ENCODE measurements around the gene ZFP36L1.

Gene ZFP36L1

GRCh38 chr14:68796418-68797101 lies 3.7 kb upstream of the ZFP36L1 start:
- DNase-seq (ENCODE audit: low spot score): no peak
- FAIRE-seq: no peak

- DNase-seq (ENCODE audit: low spot score) (peak; percentile 97), FAIRE-seq (peak; percentile 96)
Observed at GRCh38 chr14:68795597-68796417, 2.9 kb upstream of the ZFP36L1 start.

- FAIRE-seq (no peak), DNase-seq (ENCODE audit: low spot score) (no peak)
Observed at GRCh38 chr14:68794851-68795596, 2.2 kb upstream of the ZFP36L1 start.

- peak; percentile 81 for DNase-seq (ENCODE audit: low spot score)
- FAIRE-seq: peak; percentile 84
Observed at GRCh38 chr14:68794130-68794850, 1.4 kb upstream of the ZFP36L1 start.

- FAIRE-seq (no peak), DNase-seq (ENCODE audit: low spot score) (peak; percentile 62)
Observed at GRCh38 chr14:68793734-68794129, 865 bp upstream of the ZFP36L1 start.

GRCh38 chr14:68792678-68792978 lies 239 bp downstream of the ZFP36L1 start:
- no peak for DNase-seq (ENCODE audit: low spot score)
- peak; percentile 35 for FAIRE-seq

- no peak for FAIRE-seq
- DNase-seq (ENCODE audit: low spot score): no peak
Observed at GRCh38 chr14:68791902-68792677, 777 bp downstream of the ZFP36L1 start.

- DNase-seq (ENCODE audit: low spot score) (no peak), FAIRE-seq (no peak)
Observed at GRCh38 chr14:68791078-68791901, 1.6 kb downstream of the ZFP36L1 start.

GRCh38 chr14:68790644-68791077 lies 2.2 kb downstream of the ZFP36L1 start:
- no peak for FAIRE-seq
- DNase-seq (ENCODE audit: low spot score): no peak

GRCh38 chr14:68789821-68790643 lies 2.8 kb downstream of the ZFP36L1 start:
- no peak for FAIRE-seq
- no peak for DNase-seq (ENCODE audit: low spot score)

GRCh38 chr14:68788996-68789820 lies 3.7 kb downstream of the ZFP36L1 start:
- peak; percentile 67 for FAIRE-seq

GRCh38 chr14:68788275-68788995 lies 4.4 kb downstream of the ZFP36L1 start:
- FAIRE-seq (no peak), DNase-seq (ENCODE audit: low spot score) (no peak)

More at GRCh38 chr14:68788996-68789820, 3.7 kb downstream of the ZFP36L1 start:
- DNase-seq (ENCODE audit: low spot score): peak; percentile 89

- FAIRE-seq: no peak
- DNase-seq (ENCODE audit: low spot score): no peak
Observed at GRCh38 chr14:68787092-68787992, 5.5 kb downstream of the ZFP36L1 start.

GRCh38 chr14:68786491-68787091 lies 6.3 kb downstream of the ZFP36L1 start:
- FAIRE-seq: peak; percentile 93
- peak; percentile 61 for DNase-seq (ENCODE audit: low spot score)

GRCh38 chr14:68785534-68786490 lies 7.1 kb downstream of the ZFP36L1 start:
- FAIRE-seq (peak; percentile 68), DNase-seq (ENCODE audit: low spot score) (no peak)

Data from urothelium cell line (cell line).